ENCODE measurements around the gene SOX13. TPM values are rescaled to one million over a fixed set of nuclear protein-coding genes. Genes with fewer than 3 reads are reported as not detected.
A peak's percentile ranks its signal among the peaks of the same experiment; 100 is the strongest.

SOX13 gene
- total RNA-seq, 4 donors from 2014 or later = 15.7 to 139 (median 37.9) TPM

- Histone ChIP-seq H3K27ac (peak overlapping the region; percentile 76 to 82), H3K4me1 (peaks cover 19 to 26% of the 10 kb centered on the region in 2 donors), H3K27me3 (no peaks in the 10 kb centered on the region), H3K4me3 (no peak overlapping the region), H3K9me3 (no peaks in the 10 kb centered on the region), H3K36me3 (no peaks in the 10 kb centered on the region)
- intact Hi-C loops (cut with DNase I; ENCODE audit: low total_unique reads) = no loop called here
- TF ChIP-seq POLR2A (IDR thresholded peaks at IDR 0.05) (no peak), CTCF (IDR thresholded peaks at IDR 0.05) (no peak)
- DNase-seq = no peak
Observed at GRCh38 chr1:204131978-204132377, 59.1 kb downstream of the SOX13 start.

DNA sequence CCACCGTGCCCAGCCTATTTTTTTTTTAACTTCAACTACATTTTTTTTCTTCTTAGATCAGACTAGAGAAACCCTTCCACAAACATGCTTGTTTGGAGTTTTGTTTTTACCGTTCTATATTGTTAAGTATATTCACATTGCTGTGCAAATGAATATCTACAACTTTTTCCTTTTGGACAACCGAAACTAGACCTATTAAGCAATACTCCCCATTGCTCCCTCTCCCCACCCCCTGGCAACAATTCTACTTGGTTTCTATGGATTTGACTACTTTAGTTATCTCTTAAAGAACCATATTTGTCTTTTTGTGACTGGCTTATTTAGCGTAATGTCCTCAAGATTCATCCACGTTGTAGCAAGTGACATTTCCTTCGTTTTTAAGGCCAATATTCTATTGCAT lies 59.8 kb downstream of the SOX13 start:
- no peaks in the 10 kb centered on the region for H3K27me3 ChIP-seq
- no peaks in the 10 kb centered on the region for H3K9me3 ChIP-seq
- DNase-seq = no peak
- H3K27ac ChIP-seq = no peak overlapping the region
- H3K4me3 ChIP-seq = no peak overlapping the region
- H3K4me1 ChIP-seq = peaks cover 11 to 22% of the 10 kb centered on the region in 2 donors
- TF ChIP-seq CTCF (IDR thresholded peaks at IDR 0.05) = no peak
- H3K36me3 ChIP-seq = no peaks in the 10 kb centered on the region
- intact Hi-C loops (cut with DNase I; ENCODE audit: low total_unique reads) = no loop called here

GRCh38 chr1:204134103-204134502 lies 61.2 kb downstream of the SOX13 start:
- Histone ChIP-seq H3K36me3 (no peaks in the 10 kb centered on the region), H3K4me1 (peaks cover 9 to 22% of the 10 kb centered on the region in 2 donors), H3K9me3 (no peaks in the 10 kb centered on the region), H3K27me3 (no peaks in the 10 kb centered on the region), H3K4me3 (no peak overlapping the region), H3K27ac (no peak overlapping the region)
- no peak for DNase-seq
- no peak for TF ChIP-seq POLR2A (IDR thresholded peaks at IDR 0.05)
- no peak for TF ChIP-seq CTCF (IDR thresholded peaks at IDR 0.05)
- intact Hi-C loops (cut with DNase I; ENCODE audit: low total_unique reads) = no loop called here

DNA sequence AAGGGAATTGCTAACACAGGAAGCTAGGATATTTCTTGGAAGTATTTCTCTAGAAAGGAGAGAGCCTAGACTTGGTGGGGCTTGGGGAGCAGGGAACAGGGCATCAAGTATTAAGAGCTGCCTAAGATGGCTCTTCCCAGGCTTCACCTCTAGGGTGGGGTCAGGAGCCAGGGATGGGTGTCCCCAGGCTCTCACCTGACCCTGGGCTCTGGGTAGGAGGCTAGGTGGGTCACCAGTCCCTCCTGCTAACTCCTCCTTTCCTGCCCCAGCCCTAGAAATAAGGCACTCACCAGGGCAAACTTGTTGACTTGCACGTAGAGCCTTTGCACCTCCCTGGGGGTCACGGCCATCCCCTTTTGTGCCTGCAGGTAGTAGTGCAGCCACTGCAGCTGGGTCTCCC lies 63.9 kb downstream of the SOX13 start:
- Histone ChIP-seq H3K9me3 (no peaks in the 10 kb centered on the region), H3K4me3 (no peak overlapping the region), H3K4me1 (peaks cover 0 to 1% of the 10 kb centered on the region in 2 donors), H3K27me3 (no peaks in the 10 kb centered on the region), H3K36me3 (no peaks in the 10 kb centered on the region), H3K27ac (no peak overlapping the region)
- TF ChIP-seq CTCF (IDR thresholded peaks at IDR 0.05) (no peak), POLR2A (IDR thresholded peaks at IDR 0.05) (no peak)
- DNase-seq = no peak
- intact Hi-C loops (cut with DNase I; ENCODE audit: low total_unique reads) = no loop called here

DNA sequence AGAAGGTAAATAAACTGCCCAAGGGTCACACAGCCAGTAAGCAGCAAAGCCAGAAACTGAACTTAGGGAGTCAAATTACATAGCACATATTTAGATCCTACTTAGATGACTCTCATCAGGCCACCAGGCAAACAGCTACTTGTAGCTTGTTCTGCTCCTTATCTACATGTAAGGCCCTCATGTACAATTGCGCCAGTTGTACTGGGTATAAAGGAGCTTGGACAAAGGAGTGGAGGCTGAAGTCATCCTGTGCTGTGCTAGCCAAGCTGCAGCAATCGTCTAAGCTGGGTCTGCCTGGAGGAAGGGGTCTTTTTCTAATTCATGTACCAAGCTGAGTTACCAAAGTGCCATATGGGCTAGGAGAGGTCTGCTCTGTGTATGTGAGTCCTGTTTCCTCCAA lies 66.2 kb downstream of the SOX13 start:
- no peak overlapping the region for H3K27ac ChIP-seq
- no peaks in the 10 kb centered on the region for H3K36me3 ChIP-seq
- no peak overlapping the region for H3K4me3 ChIP-seq
- no peak for DNase-seq
- H3K27me3 ChIP-seq = no peaks in the 10 kb centered on the region
- H3K9me3 ChIP-seq = no peaks in the 10 kb centered on the region
- intact Hi-C loops (cut with DNase I; ENCODE audit: low total_unique reads) = no loop called here
- TF ChIP-seq POLR2A (IDR thresholded peaks at IDR 0.05) (no peak), CTCF (IDR thresholded peaks at IDR 0.05) (no peak)
- no peaks in the 10 kb centered on the region for H3K4me1 ChIP-seq

All from uterus (tissue), 4 donors.